GM12891 (cell line): Measurements from ENCODE around the gene ZNF182.
"Not testable (repeated sequence)": the region's sequence is repeated elsewhere in the genome, so short reads cannot be mapped to it uniquely, and the experiment has no call there.

Experiments used
- POLR2A ChIP-seq: IDR thresholded peaks from 2 replicates; pipeline ENCODE4 v1.6.1; 2011; ENCODE audit warnings: low read depth, low read length, control low read depth
- POLR2AphosphoS5 ChIP-seq: IDR thresholded peaks from 2 replicates; pipeline ENCODE4 v1.6.1; 2011; ENCODE audit warnings: low read depth, low read length, control low read depth
- SPI1 ChIP-seq: IDR thresholded peaks from 2 replicates; pipeline ENCODE4 v1.6.1; 2011; ENCODE audit warnings: low read depth, low read length, control low read depth
- TAF1 ChIP-seq: IDR thresholded peaks from 2 replicates; pipeline ENCODE4 v1.6.1; 2011; ENCODE audit warnings: low read depth, low read length, control low read depth

DNA sequence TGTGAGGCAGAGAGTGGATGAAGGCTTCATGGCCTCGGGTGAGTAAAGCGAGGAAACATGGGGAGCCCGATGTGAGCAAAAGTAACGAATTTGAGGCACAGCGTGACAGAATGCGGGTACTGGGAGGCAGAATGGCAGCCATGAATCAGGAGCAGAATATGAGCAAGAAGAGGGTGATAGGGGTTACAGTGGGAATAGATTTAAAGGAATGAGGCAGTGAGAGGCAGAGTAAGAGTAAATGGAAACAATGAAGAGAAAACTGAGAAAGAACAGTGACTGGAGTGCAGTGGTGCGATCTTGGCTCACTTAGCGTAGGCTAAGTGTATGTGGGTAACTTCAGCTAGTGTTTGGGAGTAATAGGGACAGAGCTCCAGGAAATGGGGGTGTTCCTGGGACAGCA is 2.9 kb upstream of the ZNF182 start, which contains the start of gene SPACA5:
- not testable (repeated sequence) for TF ChIP-seq POLR2A, TAF1, SPI1, POLR2AphosphoS5
